Measurements from ENCODE around the gene GLP1R.

GLP1R gene

DNA sequence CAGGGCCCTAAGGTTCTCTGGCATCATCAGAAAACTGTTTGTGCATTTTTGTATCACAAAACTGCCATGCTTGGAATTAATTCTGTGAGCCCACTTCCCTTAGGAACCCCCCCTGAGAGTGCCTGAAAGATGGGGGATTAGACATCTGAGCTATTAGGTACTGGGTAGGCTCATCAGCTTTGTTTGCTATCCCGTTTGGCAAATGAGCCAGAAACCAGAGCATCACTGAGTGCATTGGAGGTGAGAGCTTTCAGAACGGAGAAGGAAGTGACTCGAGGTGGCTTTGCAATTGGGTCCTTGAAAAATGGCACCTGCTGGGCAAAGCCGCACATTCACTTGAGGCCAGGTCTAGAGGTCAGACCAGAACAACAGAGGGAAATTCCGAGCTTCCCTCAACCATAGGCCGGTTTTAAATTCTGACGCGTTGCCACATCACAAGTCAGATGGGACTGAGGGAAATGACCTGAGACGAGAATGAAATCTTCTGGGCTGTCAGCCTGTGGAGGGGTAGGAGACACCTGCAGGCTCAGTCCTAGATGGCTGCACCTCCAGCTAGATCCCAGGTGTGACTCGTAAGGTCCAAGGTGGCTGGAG is 8.4 kb upstream of the GLP1R start:
- Histone ChIP-seq H3K4me3 (ENCODE audit: insufficient read depth, low read length, poor library complexity, severe bottlenecking) (no peak overlapping the region), H3K36me3 (ENCODE audit: low read length) (no peaks in the 10 kb centered on the region), H3K4me2 (ENCODE audit: low read depth, low read length, poor library complexity, severe bottlenecking) (no peak overlapping the region), H3F3A (ENCODE audit: insufficient read depth) (no peaks in the 10 kb centered on the region), H3K9me3 (ENCODE audit: insufficient read depth, low read length) (no peaks in the 10 kb centered on the region), H3K27me3 (ENCODE audit: low read length) (no peaks in the 10 kb centered on the region), H3K9ac (ENCODE audit: low read length) (no peak overlapping the region), H4K20me1 (ENCODE audit: low read depth, low read length) (no peaks in the 10 kb centered on the region), H3K9me2 (replicated peaks; ENCODE audit: insufficient read depth, low read length) (no peaks in the 10 kb centered on the region), H3K27ac (ENCODE audit: low read depth, low read length) (no peak overlapping the region), H3K79me2 (ENCODE audit: insufficient read depth, low read length) (no peaks in the 10 kb centered on the region), H2AFZ (ENCODE audit: low read depth, low read length, severe bottlenecking) (no peak overlapping the region)
- TF ChIP-seq EZH2phosphoT487 (conservative IDR thresholded peaks at IDR 0.05; ENCODE audit: low read length) (no peak), CTCF (IDR thresholded peaks at IDR 0.05; ENCODE audit: insufficient read depth, low read length, poor library complexity, severe bottlenecking) (no peak)

GRCh38 chr6:39041072-39041471 is 7.5 kb upstream of the GLP1R start:
- no peaks in the 10 kb centered on the region for H3K27me3 ChIP-seq (ENCODE audit: low read length)
- TF ChIP-seq CTCF (IDR thresholded peaks at IDR 0.05; ENCODE audit: insufficient read depth, low read length, poor library complexity, severe bottlenecking) (no peak), EZH2phosphoT487 (conservative IDR thresholded peaks at IDR 0.05; ENCODE audit: low read length) (no peak)

GRCh38 chr6:39043776-39044175 is 4.8 kb upstream of the GLP1R start:
- no peaks in the 10 kb centered on the region for H3K79me2 ChIP-seq (ENCODE audit: insufficient read depth, low read length)
- no peaks in the 10 kb centered on the region for H3K9me3 ChIP-seq (ENCODE audit: insufficient read depth, low read length)
- TF ChIP-seq EZH2phosphoT487 (conservative IDR thresholded peaks at IDR 0.05; ENCODE audit: low read length): no peak
- TF ChIP-seq CTCF (IDR thresholded peaks at IDR 0.05; ENCODE audit: insufficient read depth, low read length, poor library complexity, severe bottlenecking): no peak
- H3K9ac ChIP-seq (ENCODE audit: low read length): no peak overlapping the region
- H3K4me2 ChIP-seq (ENCODE audit: low read depth, low read length, poor library complexity, severe bottlenecking): no peak overlapping the region
- no peaks in the 10 kb centered on the region for H3F3A ChIP-seq (ENCODE audit: insufficient read depth)
- H3K9me2 ChIP-seq (replicated peaks; ENCODE audit: insufficient read depth, low read length): no peaks in the 10 kb centered on the region
- H2AFZ ChIP-seq (ENCODE audit: low read depth, low read length, severe bottlenecking): no peak overlapping the region
- no peaks in the 10 kb centered on the region for H3K27me3 ChIP-seq (ENCODE audit: low read length)
- no peak overlapping the region for H3K27ac ChIP-seq (ENCODE audit: low read depth, low read length)
- no peaks in the 10 kb centered on the region for H4K20me1 ChIP-seq (ENCODE audit: low read depth, low read length)
- no peaks in the 10 kb centered on the region for H3K36me3 ChIP-seq (ENCODE audit: low read length)
- no peak overlapping the region for H3K4me3 ChIP-seq (ENCODE audit: insufficient read depth, low read length, poor library complexity, severe bottlenecking)

More at GRCh38 chr6:39041072-39041471, 7.5 kb upstream of the GLP1R start:
- Histone ChIP-seq H3K36me3 (ENCODE audit: low read length) (no peaks in the 10 kb centered on the region), H3K79me2 (ENCODE audit: insufficient read depth, low read length) (no peaks in the 10 kb centered on the region), H3F3A (ENCODE audit: insufficient read depth) (no peaks in the 10 kb centered on the region), H2AFZ (ENCODE audit: low read depth, low read length, severe bottlenecking) (no peak overlapping the region), H3K27ac (ENCODE audit: low read depth, low read length) (no peak overlapping the region), H3K9ac (ENCODE audit: low read length) (no peak overlapping the region), H3K9me2 (replicated peaks; ENCODE audit: insufficient read depth, low read length) (no peaks in the 10 kb centered on the region), H3K4me2 (ENCODE audit: low read depth, low read length, poor library complexity, severe bottlenecking) (no peak overlapping the region), H3K9me3 (ENCODE audit: insufficient read depth, low read length) (no peaks in the 10 kb centered on the region), H3K4me3 (ENCODE audit: insufficient read depth, low read length, poor library complexity, severe bottlenecking) (no peak overlapping the region), H4K20me1 (ENCODE audit: low read depth, low read length) (no peaks in the 10 kb centered on the region)
